Gastroesophageal sphincter (tissue), 4 donors: ENCODE data around the gene SH3BGR. TPM values are rescaled to one million over a fixed set of nuclear protein-coding genes. Genes with fewer than 3 reads are reported as not detected.

Experiments used
- ATAC-seq: fragments of 150-250 bp; one replicate; pipeline ENCODE4 v1.9.1; 2016; ENCODE audit warnings: mild to moderate bottlenecking, moderate library complexity
- H3K27ac ChIP-seq, 4 donors: fragments of 200-600 bp; sonication (generic) in 3 of 4; 1 replicate in 3 of 4; 2 replicates in 1 of 4; pipeline ENCODE4 v1.5.1; 2016 to 2019
- H3K27me3 ChIP-seq: fragments of 200-600 bp; sonication (generic); one replicate; pipeline ENCODE4 v1.5.1; 2019
- H3K36me3 ChIP-seq, 2 donors: fragments of 200-600 bp; sonication (generic); one replicate each; pipeline ENCODE4 v1.5.1; 2019; ENCODE audit warnings: control low read depth in 1 of 2
- H3K4me1 ChIP-seq, 3 donors: fragments of 200-600 bp; sonication (generic); 1 replicate in 2 of 3; 2 replicates in 1 of 3; pipeline ENCODE4 v1.5.1; 2016 to 2019; ENCODE audit warnings: control low read depth in 2 of 3
- H3K4me3 ChIP-seq, 2 donors: fragments of 200-600 bp; sonication (generic); one replicate each; pipeline ENCODE4 v1.5.1; 2019; ENCODE audit warnings: mild to moderate bottlenecking in 1 of 2, moderate library complexity in 1 of 2
- H3K9me3 ChIP-seq, 3 donors: fragments of 200-600 bp; sonication (generic); one replicate each; pipeline ENCODE4 v1.5.1; 2017 to 2019; ENCODE audit warnings: control low read depth in 2 of 3
- EP300 ChIP-seq: sonication (generic); formaldehyde crosslinking; IDR thresholded peaks from one replicate; pipeline ENCODE4 v1.6.1; 2017; ENCODE audit warnings: antibody characterized with exemption, mild to moderate bottlenecking
- POLR2A ChIP-seq, 2 donors: fragments of 450-650 bp; IDR thresholded peaks; one replicate each; pipeline ENCODE4 v1.6.1; 2017; ENCODE audit warnings: antibody characterized with exemption in 2 of 2, mild to moderate bottlenecking in 2 of 2, moderate library complexity in 1 of 2
- POLR2AphosphoS5 ChIP-seq: sonication (generic); formaldehyde crosslinking; IDR thresholded peaks from one replicate; pipeline ENCODE4 v1.6.1; 2017; ENCODE audit warnings: antibody characterized with exemption
- WGBS, 2 donors: methylation state at CpG; one replicate each; pipeline ENCODE4 v1.1.5; 2018; ENCODE audit warnings: low coverage in 1 of 2; 5-methylcytosine and 5-hydroxymethylcytosine counted together
- total RNA-seq, 4 donors: library from RNA; depleted of rRNA; stranded (reverse); fragments of >200 nt; gene quantifications; one replicate each; pipeline ENCODE4 v1.1.0, GENCODE V29; 2016
- TF ChIP-seq, protein P1 (sequence below), 4 experiments: fragments of 200-600 bp in 2 of 4; fragments of 450-650 bp in 2 of 4; sonication (generic) in 1 of 4; IDR thresholded peaks; one replicate each; pipeline ENCODE4 v1.5.1; 2017 to 2019; ENCODE audit warnings: antibody characterized with exemption in 4 of 4, mild to moderate bottlenecking in 2 of 4, moderate library complexity in 2 of 4

Gene SH3BGR
- total RNA-seq, 4 donors from 2014 or later: 5.9 to 39.7 (median 30.5) TPM

DNA sequence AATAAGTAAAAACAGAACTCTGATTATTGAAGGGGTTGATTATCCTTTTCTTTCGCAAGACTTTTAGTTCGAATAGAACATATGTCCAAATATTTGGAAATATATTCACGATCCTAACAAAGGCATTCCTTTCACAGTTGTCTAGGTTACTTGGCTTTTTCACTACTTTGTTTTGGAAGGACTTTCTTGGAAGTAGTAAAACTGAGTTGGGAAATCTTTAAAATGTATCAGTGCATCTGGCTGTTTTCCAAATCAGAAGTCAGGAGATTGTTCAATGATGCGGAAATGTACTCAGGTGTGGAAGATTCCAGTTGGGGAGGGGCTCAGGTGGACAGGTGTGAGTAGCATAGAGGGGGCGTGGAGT lies 67.1 kb downstream of the SH3BGR start:
- 27 to 39% methylated on average over 4 of the region's 5 CpGs for WGBS, 2 donors
- ATAC-seq: no peak

GRCh38 chr21:39519835-39520234 lies 68.1 kb downstream of the SH3BGR start:
- H3K4me3 ChIP-seq: no peak overlapping the region
- peaks cover 0 to 10% (median 0%) of the 10 kb centered on the region in 3 donors for H3K4me1 ChIP-seq
- no peak for ATAC-seq

More for the DNA sequence above, 67.1 kb downstream of the SH3BGR start:
- Histone ChIP-seq H3K27me3 (no peaks in the 10 kb centered on the region), H3K27ac (no peak overlapping the region), H3K4me1 (peaks cover 0 to 10% (median 0%) of the 10 kb centered on the region in 3 donors), H3K36me3 (no peaks in the 10 kb centered on the region), H3K4me3 (no peak overlapping the region), H3K9me3 (no peaks in the 10 kb centered on the region)
- TF ChIP-seq POLR2A (IDR thresholded peaks at IDR 0.05) (no peak), EP300 (no peak), POLR2AphosphoS5 (no peak)
- TF ChIP-seq, protein P1, sequence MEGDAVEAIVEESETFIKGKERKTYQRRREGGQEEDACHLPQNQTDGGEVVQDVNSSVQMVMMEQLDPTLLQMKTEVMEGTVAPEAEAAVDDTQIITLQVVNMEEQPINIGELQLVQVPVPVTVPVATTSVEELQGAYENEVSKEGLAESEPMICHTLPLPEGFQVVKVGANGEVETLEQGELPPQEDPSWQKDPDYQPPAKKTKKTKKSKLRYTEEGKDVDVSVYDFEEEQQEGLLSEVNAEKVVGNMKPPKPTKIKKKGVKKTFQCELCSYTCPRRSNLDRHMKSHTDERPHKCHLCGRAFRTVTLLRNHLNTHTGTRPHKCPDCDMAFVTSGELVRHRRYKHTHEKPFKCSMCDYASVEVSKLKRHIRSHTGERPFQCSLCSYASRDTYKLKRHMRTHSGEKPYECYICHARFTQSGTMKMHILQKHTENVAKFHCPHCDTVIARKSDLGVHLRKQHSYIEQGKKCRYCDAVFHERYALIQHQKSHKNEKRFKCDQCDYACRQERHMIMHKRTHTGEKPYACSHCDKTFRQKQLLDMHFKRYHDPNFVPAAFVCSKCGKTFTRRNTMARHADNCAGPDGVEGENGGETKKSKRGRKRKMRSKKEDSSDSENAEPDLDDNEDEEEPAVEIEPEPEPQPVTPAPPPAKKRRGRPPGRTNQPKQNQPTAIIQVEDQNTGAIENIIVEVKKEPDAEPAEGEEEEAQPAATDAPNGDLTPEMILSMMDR (IDR thresholded peaks at IDR 0.05): no peak

GRCh38 chr21:39523399-39523798 lies 71.6 kb downstream of the SH3BGR start:
- peaks cover 0 to 7% of the 10 kb centered on the region in 2 donors for H3K36me3 ChIP-seq
- no peak for ATAC-seq
- no peak overlapping the region for H3K27ac ChIP-seq
- H3K9me3 ChIP-seq: no peaks in the 10 kb centered on the region
- H3K4me1 ChIP-seq: peaks cover 0 to 14% (median 0%) of the 10 kb centered on the region in 3 donors
- TF ChIP-seq POLR2AphosphoS5 (no peak), EP300 (no peak), POLR2A (IDR thresholded peaks at IDR 0.05) (no peak)
- TF ChIP-seq, protein P1 (IDR thresholded peaks at IDR 0.05): no peak
- H3K4me3 ChIP-seq: no peak overlapping the region
- H3K27me3 ChIP-seq: no peaks in the 10 kb centered on the region

More at GRCh38 chr21:39519835-39520234, 68.1 kb downstream of the SH3BGR start:
- WGBS, 2 donors: 70 to 94% methylated on average over 8 of the region's 8 CpGs
- H3K36me3 ChIP-seq: no peaks in the 10 kb centered on the region
- H3K27ac ChIP-seq: no peak overlapping the region
- H3K9me3 ChIP-seq: no peaks in the 10 kb centered on the region
- TF ChIP-seq EP300: no peak
- no peak for TF ChIP-seq POLR2AphosphoS5
- TF ChIP-seq POLR2A (IDR thresholded peaks at IDR 0.05): no peak
- TF ChIP-seq, protein P1 (IDR thresholded peaks at IDR 0.05): no peak
- H3K27me3 ChIP-seq: no peaks in the 10 kb centered on the region

DNA sequence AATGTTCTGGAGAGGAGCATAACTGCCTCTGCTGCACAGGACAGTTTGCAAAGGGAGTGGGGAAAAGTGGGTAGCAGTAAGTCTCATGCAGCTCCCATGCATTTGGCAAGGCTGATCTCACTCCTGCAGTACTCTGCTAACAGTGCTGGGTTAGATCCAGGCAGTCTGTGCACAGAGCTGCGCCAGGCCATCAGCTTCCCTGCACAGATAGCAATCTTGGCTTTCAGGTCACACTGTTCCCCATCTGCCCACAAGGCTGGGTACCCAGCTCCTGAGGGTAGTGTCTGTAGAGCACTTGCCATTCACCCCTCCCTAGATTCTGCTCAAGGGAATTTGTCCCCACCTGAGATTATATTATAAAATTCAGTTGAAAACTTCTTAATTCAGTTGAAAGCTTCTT lies 72.1 kb downstream of the SH3BGR start:
- no peak overlapping the region for H3K27ac ChIP-seq
- H3K4me3 ChIP-seq: no peak overlapping the region
- no peak for ATAC-seq
- no CpG with 5 or more reads among the region's 1 CpG for WGBS, 2 donors
- H3K27me3 ChIP-seq: no peaks in the 10 kb centered on the region
- TF ChIP-seq POLR2AphosphoS5: no peak
- TF ChIP-seq, protein P1 (IDR thresholded peaks at IDR 0.05): no peak
- TF ChIP-seq EP300: no peak
- TF ChIP-seq POLR2A (IDR thresholded peaks at IDR 0.05): no peak
- no peaks in the 10 kb centered on the region for H3K9me3 ChIP-seq
- H3K36me3 ChIP-seq: peaks cover 0 to 7% of the 10 kb centered on the region in 2 donors
- H3K4me1 ChIP-seq: peaks cover 0 to 11% (median 0%) of the 10 kb centered on the region in 3 donors

DNA sequence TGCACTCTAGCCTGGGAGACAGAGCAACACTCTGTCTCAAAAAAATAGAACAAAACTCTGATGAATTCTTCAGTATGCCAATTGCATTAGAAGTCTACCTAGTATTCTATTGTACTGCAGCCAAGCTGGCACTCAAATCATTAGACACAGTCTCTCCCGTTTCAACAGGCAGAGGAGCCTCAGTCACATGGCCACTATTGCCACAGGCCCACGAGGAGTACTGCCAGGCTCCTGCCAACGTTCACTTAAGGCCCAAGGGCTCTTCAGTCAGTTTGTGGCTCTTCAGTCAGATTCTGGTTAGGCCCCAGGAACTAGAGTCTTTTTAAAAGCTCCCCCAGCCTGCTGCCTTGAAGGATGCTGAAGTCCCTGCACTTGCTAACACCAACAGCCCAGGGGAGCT lies 73.4 kb downstream of the SH3BGR start:
- Histone ChIP-seq H3K27ac (no peak overlapping the region), H3K27me3 (no peaks in the 10 kb centered on the region)
- TF ChIP-seq, protein P1 (IDR thresholded peaks at IDR 0.05): no peak
- TF ChIP-seq POLR2A (IDR thresholded peaks at IDR 0.05) (no peak), EP300 (no peak), POLR2AphosphoS5 (no peak)

More for the DNA sequence above, 73.4 kb downstream of the SH3BGR start:
- WGBS, 2 donors: 33 to 80% methylated on average over 2 of the region's 3 CpGs
- no peak for ATAC-seq
- Histone ChIP-seq H3K9me3 (no peaks in the 10 kb centered on the region), H3K4me1 (peaks cover 0 to 11% (median 0%) of the 10 kb centered on the region in 3 donors), H3K36me3 (peaks cover 0 to 7% of the 10 kb centered on the region in 2 donors), H3K4me3 (no peak overlapping the region)
